HepG2 (cell line): ENCODE measurements around the gene C9orf50. TPM values are rescaled to one million over a fixed set of nuclear protein-coding genes. Genes with fewer than 3 reads are reported as not detected.
A peak's percentile ranks its signal among the peaks of the same experiment; 100 is the strongest.

Experiments
- ARNT ChIP-seq: fragments of 450-650 bp; IDR thresholded peaks from 2 replicates; pipeline ENCODE4 v1.6.1; 2017
- EZH2 ChIP-seq: conservative IDR thresholded peaks from 2 replicates; pipeline ENCODE4 v1.6.1; 2012; ENCODE audit warnings: mild to moderate bottlenecking, low read depth, low read length, moderate library complexity
- GMEB2 ChIP-seq: IDR thresholded peaks from 2 replicates; pipeline ENCODE4 v1.6.1; 2016; ENCODE audit warnings: missing biosample characterization, missing genetic modification reagents, low read depth
- MEIS1 ChIP-seq: sonication (generic); formaldehyde crosslinking; IDR thresholded peaks from 2 replicates; pipeline ENCODE4 v1.9.0; 2021; ENCODE audit warnings: mild to moderate bottlenecking, missing genetic modification reagents, moderate library complexity, borderline replicate concordance
- NFIB ChIP-seq: sonication (generic); formaldehyde crosslinking; IDR thresholded peaks from 2 replicates; pipeline ENCODE4 v1.9.0; 2021; ENCODE audit warnings: missing genetic modification reagents, mild to moderate bottlenecking, borderline replicate concordance
- NR0B2 ChIP-seq: sonication (generic); formaldehyde crosslinking; IDR thresholded peaks from 2 replicates; pipeline ENCODE4 v1.4.0; 2020; ENCODE audit warnings: mild to moderate bottlenecking, missing genetic modification reagents
- SP2 ChIP-seq: sonication (generic); formaldehyde crosslinking; IDR thresholded peaks from 2 replicates; pipeline ENCODE4 v1.5.1; 2020; ENCODE audit warnings: mild to moderate bottlenecking, missing genetic modification reagents
- SP4 ChIP-seq: sonication (generic); formaldehyde crosslinking; IDR thresholded peaks from 2 replicates; pipeline ENCODE4 v1.8.1; 2023; ENCODE audit warnings: mild to moderate bottlenecking, missing genetic modification reagents
- SSRP1 ChIP-seq: IDR thresholded peaks from 2 replicates; pipeline ENCODE4 v1.6.1; 2016; ENCODE audit warnings: control low read depth
- ZFAT ChIP-seq: sonication (generic); formaldehyde crosslinking; conservative IDR thresholded peaks from 2 replicates; pipeline ENCODE4 v1.8.1; 2023; ENCODE audit warnings: missing genetic modification reagents, inconsistent platforms
- ZNF207 ChIP-seq: fragments of 450-650 bp; IDR thresholded peaks from 2 replicates; pipeline ENCODE4 v1.6.1; 2016; ENCODE audit warnings: antibody characterized with exemption, borderline replicate concordance
- ZNF256 ChIP-seq: sonication (generic); formaldehyde crosslinking; conservative IDR thresholded peaks from 2 replicates; pipeline ENCODE4 v1.4.0; 2020; ENCODE audit warnings: missing genetic modification reagents
- ZNF318 ChIP-seq: sonication (generic); formaldehyde crosslinking; IDR thresholded peaks from 2 replicates; pipeline ENCODE4 v1.4.0; 2020; ENCODE audit warnings: mild to moderate bottlenecking, missing genetic modification reagents
- ZNF367 ChIP-seq: sonication (generic); formaldehyde crosslinking; IDR thresholded peaks from 2 replicates; pipeline ENCODE4 v1.4.0; 2020; ENCODE audit warnings: missing genetic modification reagents, borderline replicate concordance
- ZNF513 ChIP-seq: sonication (generic); formaldehyde crosslinking; conservative IDR thresholded peaks from 2 replicates; pipeline ENCODE4 v1.5.0; 2020; ENCODE audit warnings: missing genetic modification reagents
- ZNF605 ChIP-seq: sonication (generic); formaldehyde crosslinking; IDR thresholded peaks from 2 replicates; pipeline ENCODE4 v1.8.0; 2022; ENCODE audit warnings: mild to moderate bottlenecking, missing genetic modification reagents
- ZSCAN12 ChIP-seq: sonication (generic); formaldehyde crosslinking; IDR thresholded peaks from 2 replicates; pipeline ENCODE4 v1.9.0; 2021; ENCODE audit warnings: mild to moderate bottlenecking, missing genetic modification reagents
- polyA plus RNA-seq, 8 experiments: library from polyadenylated mRNA; depleted of rRNA in 3 of 8; stranded (reverse) in 7 of 8; unstranded in 1 of 8; fragments of >200 nt; fragmentation: Illumina TruSeq in 4 of 8; extraction: Trizol in 4 of 8; gene quantifications; 2 replicates each; pipeline versions ENCODE4 v1.2.1 to v1.2.3, GENCODE V29; 2011 to 2016; ENCODE audit warnings: low read depth in 4 of 8, missing spikeins in 1 of 8, mixed read lengths in 1 of 8; ENCODE audit not compliant: insufficient read depth in 1 of 8
- total RNA-seq, 5 experiments: library from RNA; depleted of rRNA; stranded (reverse); fragments of >200 nt; fragmentation: Illumina TruSeq; extraction: Trizol; gene quantifications; 2 replicates each; pipeline ENCODE4 v1.2.3, GENCODE V29; 2016; ENCODE audit warnings: low read depth in 1 of 5

The C9orf50 gene
- total and polyA plus RNA-seq, 2 of the 13 experiments (the other 11 are each of a cell fraction or from before 2014, with no cell fraction given), result not detected

- TF ChIP-seq ZNF318 (CRISPR knock-in tag) (no peak), ZNF367 (CRISPR knock-in tag) (no peak; the same call in 1 of the 2 replicates), ARNT (no peak), SP4 (CRISPR knock-in tag) (0 out of 2 replicates have a peak, but pooled peaks have one; percentile 42), ZNF513 (CRISPR knock-in tag) (no peak), ZNF256 (CRISPR knock-in tag) (no peak), NFIB (CRISPR knock-in tag) (no peak), ZFAT (CRISPR knock-in tag) (no peak), MEIS1 (CRISPR knock-in tag) (0 out of 2 replicates have a peak, but pooled peaks have one; percentile 7), SP2 (CRISPR knock-in tag) (no peak), ZNF605 (CRISPR knock-in tag) (peak; percentile 71; the same call in 1 of the 2 replicates), ZSCAN12 (CRISPR knock-in tag) (no peak), GMEB2 (CRISPR knock-in tag) (no peak), ZNF207 (no peak), SSRP1 (CRISPR knock-in tag) (no peak), EZH2 (no peak), NR0B2 (CRISPR knock-in tag) (no peak)
Measured at GRCh38 chr9:129568560-129569501, 52.1 kb downstream of the C9orf50 start (continued).
